ENCODE measurements around the gene HOXA10.

The HOXA10 gene

GRCh38 chr7:27154901-27155815 lies 19.0 kb downstream of the HOXA10 start:
- no peak for DNase-seq

GRCh38 chr7:27154369-27154768 lies 19.8 kb downstream of the HOXA10 start:
- DNase-seq: no peak

DNA sequence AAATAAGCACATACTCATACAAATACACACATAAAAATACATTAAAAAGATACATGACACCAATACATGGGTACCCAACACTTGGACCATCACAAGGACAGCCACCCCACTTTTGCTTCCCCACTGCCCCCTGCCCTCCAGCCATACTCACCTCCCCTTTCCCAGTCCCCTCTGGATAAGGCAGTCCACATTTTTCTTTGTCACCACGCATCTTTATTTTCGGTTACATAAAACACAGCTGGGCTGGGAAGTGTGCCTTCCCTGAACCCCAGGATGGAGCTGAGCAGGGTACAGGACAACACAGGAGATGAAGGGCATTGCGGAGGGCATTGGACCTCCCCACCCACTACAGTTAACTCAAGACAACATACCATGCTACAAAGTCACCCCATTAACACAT lies 20.6 kb downstream of the HOXA10 start:
- DNase-seq: no peak

DNA sequence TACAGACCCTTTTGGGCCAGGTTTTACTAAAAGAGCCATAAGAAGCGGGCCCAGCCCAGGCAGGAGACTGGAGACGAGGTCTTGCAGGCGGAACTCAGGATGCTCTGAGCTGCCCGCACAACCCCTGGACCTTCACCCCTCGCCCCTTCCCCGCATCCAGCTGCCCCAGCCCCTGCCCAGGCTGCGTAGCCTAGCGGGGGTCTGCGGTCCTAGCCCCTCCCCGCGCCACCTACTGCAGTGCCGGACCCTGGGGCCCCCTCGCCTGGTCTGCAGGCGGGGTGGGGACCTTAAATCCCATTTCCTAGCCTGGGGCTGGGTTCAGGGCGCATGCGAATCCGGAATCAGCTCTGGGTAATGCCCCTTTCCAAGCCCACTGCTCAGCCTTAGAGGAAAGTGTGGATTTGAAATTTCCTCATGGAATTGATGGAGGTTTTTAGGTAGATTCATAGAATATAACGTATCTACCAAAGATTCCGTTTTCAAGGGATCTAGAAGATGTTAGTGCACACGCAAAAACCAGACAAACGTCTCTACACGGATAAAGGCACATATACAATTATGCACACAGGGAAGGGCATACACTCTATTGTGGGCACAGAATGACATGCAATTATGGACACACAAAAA lies 21.2 kb downstream of the HOXA10 start:
- DNase-seq: no peak

DNA sequence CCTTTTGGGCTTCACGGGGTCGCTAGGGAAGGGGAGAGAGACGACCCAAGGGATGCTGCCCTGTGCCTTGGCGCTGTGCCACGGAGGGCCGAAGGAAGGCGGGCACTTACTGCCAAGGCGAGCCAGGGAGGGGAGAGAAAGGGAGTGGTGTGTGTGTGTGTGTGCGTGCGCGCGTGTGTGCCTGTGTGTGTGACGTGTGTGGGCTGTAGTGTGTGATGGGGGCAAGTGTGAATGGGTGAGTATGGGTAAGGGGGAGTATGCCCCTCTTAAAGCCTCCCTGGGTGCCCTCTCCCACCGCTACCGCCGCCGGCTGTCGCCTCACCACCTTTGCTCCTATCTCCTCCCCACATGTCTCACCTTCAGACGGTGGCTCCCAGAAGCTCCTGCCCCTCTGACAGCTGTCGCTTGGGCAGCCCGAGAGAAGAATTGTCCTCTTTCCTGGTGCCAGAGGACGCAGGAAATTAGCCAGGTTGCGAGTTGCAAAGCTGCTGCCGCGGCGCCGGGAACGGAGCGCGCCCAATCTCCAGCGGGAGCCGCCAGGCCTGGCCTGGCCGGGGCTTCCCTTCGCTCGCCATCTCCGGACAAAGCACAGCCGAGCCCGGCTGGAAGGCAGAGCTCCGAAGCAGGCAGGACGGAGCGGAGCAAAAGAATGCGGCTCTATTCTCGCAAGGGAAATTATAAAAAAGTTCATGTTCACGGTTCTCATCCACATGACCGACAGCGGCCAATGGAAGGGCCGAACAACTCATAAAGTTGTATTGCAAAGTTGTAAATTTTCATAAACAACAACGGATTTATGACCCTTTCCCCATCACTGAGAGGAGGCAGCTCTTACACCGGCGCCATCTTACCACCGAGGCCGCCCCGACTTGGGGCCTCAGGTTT lies 21.9 kb downstream of the HOXA10 start, which contains the start of gene HOXA3:
HOXA3 (minus strand) TSS at position 653 of the 885 bp plus-strand sequence. CDS start 41,943 bp downstream, outside the sequence.
- no peak for DNase-seq

- DNase-seq: no peak
Observed at GRCh38 chr7:27151341-27151930, 22.7 kb downstream of the HOXA10 start.

GRCh38 chr7:27150568-27151340 lies 23.4 kb downstream of the HOXA10 start:
- DNase-seq: no peak

GRCh38 chr7:27149842-27150567 lies 24.1 kb downstream of the HOXA10 start:
- no peak for DNase-seq

DNA sequence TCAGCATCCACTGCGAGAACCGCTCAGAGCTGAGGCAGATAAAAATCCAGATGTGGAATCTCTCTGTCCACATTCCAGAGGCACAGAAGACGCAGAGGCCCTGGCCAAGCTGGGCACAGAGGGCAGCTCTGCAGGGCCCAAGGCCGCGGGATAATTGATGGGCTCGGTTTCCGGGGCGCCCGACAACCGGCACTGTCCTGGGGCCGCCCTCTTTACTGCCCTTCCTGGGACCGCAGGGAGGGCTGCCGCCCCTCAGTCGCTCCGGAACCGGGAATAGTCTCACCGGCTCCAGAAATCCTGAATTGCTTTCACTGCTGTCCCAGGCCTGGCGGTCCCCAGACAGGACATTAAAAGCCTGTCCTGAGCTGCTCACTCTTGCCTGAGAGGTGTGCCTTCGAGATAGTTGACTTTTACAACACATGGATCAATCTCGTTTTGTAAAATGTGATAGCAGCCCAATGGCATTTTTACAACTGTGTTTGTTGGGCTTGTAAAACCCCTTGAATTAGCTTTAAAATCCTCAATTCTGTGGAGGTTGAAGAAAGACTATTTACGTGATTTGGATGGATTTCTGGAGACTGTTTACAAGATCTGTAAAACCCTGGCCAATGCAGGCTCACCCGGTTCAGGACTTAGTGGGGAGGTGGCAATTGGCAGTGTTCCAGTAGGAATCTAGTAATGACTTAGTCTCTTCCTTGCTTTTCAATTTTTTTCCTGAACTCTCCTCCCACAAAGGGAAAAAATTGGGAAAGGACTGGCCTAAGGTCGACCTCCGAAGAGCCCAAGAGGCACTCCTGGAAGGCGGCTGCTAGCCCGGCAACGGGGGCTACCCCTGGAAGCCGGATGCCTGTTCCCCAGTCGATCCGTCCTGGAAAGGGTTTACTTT lies 25.1 kb downstream of the HOXA10 start:
- no peak for DNase-seq

DNA sequence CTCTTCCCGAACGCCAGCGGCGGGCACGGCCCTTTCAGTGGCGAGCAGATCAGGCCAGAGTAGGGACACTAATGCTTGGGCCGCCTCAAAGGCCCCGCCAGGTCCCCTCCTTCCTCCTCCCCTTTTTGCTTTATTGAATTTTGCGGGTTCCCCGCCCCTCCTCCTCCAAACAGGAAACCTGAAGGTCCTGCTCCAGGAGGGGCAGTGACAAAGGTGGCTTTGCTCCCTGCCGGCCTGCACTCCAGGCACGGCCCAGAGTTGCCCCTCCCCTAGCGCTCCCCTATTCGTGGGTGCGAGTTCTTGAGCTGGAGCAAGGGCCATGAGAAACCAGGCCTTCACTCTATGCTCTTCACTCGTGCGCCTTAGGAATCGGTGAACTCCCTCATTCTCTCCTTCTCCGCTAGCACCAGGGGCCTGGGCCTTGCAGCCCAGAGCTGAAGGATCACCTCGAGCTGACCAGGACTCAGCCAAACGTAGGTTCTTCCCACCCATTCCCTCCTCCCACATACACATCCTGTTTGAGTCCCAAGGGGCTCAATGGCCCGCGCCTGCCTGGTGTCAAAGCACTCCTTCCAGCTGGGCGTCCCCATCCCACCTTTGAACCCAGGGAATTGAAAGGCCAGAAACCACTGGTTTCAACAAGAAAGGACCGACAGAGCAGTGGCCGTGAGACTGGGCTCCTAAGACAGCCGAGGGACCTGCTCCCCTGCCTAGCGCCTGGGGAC lies 25.9 kb downstream of the HOXA10 start:
- DNase-seq: no peak

DNA sequence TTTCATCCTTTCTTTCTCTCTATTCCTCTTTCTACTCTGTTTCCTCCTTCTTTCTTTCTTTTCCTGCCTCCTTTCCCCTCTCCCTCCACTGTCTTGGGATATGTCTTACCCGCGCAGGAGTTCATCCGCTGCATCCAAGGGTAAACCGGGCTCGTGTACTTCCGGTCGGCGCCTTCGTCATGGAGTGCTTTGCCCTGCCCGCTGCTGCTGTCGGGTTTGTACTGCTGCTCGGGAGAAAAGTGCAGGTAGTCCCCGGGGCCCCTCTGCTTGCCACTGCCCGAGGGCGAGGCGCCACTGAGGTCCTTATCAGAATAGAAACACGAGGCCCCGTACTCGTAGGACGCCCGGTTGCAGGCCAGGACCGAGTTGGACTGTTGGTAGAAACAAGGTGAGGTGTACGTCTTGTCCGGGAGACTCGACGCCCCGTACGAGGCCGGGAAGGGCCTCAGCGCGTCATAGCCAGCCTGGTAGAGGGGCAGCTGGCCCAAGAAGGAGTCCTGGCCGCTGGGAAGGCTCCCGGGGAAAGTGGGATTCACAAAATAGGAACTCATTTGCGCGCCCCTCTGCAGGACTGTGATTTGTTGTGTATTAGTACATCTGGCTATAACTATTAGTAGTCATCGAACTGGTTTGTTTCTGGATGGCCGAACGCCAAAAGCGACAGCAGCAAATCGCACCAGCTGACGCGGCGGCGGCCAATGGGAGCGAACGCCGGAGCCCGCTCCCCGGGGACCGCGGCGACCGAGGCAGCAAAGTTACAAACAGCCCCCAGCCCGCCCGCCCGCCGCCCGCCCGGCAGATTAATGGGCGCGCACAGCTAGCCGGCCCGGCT lies 26.7 kb downstream of the HOXA10 start, which contains the start of gene HOXA6:
HOXA6 (minus strand) TSS at position 576 of the 832 bp plus-strand sequence; CDS start at position 551, 25 bp downstream.
- DNase-seq: no peak

- DNase-seq: no peak
Observed at GRCh38 chr7:27146491-27147198, 27.5 kb downstream of the HOXA10 start.

DNA sequence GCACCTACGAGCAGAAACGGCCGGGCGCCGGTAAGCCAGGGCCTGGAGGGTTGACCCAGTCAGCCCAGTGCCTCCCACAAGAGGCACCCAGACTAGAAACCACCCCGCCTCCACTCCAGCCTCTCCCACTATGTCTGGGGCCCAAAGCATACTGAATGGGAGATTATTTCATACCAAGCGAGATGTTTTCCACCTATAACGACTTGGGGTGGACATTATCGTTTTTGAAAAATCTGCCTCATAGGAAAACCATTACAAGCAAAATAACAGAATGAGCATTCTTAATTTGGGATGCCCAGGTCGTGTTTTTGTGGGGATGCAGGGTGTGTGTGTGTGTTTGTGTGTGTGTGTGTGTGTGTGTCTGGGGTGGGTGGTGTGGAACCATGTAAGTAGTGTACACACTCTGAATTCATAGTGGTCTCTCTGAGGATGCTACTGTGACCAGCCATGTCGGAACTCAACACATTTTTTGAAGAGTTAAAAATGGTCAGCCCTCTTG lies 28.2 kb downstream of the HOXA10 start:
- DNase-seq: no peak

DNA sequence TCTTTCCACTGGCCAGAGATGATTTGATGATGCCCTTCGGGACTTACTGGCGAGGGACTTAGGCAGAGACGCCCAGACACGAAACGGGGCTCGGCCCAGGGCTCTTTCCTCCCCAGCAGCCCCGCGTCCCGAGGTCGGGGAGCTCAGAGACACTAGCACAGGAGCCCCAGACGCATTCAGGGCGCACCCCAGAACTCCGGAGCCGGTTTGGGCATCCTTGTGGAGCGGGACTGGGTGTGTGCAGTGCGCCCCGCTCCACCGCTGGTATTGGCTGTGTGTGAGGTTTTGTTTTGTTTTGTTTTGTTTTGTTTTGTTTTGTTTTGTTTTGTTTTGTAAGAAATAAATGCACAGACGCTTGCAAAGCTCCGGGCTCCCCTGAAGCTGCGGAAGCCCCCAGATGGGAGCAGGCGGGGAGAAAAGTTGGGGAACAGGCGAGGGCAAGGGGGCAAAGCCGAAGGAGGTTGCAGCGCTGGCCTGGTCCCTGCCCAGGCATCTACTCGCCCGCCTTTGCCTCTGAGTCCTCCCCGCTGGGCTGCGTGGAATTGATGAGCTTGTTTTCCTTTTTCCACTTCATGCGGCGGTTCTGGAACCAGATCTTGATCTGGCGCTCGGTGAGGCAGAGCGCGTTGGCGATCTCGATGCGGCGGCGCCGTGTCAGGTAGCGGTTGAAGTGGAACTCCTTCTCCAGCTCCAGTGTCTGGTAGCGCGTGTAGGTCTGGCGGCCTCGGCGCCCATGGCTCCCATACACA lies 28.8 kb downstream of the HOXA10 start:
- DNase-seq: no peak

- DNase-seq: no peak
Observed at GRCh38 chr7:27144781-27145164, 29.3 kb downstream of the HOXA10 start.

- no peak for DNase-seq
Observed at GRCh38 chr7:27143950-27144780, 30.0 kb downstream of the HOXA10 start.
